Bronchial epithelial cell (primary cell): ENCODE results near the gene RALGPS1. TPM values are rescaled to one million over a fixed set of nuclear protein-coding genes. Genes with fewer than 3 reads are reported as not detected.

Source experiments
- DNase-seq: peaks from one replicate; pipeline ENCODE4 v3.0.0-alpha.2; 2010; ENCODE audit warnings: low read depth
- FAIRE-seq: peaks from 2 replicates; lab custom pipeline; 2011; peaks lifted over from hg19 to GRCh38; lab: Jason Lieb, UNC
- H3K27me3 ChIP-seq: 2 replicates; pipeline ENCODE4 v1.5.1; 2011; ENCODE audit warnings: low read length; ENCODE audit not compliant: control insufficient read depth, insufficient read depth
- H3K36me3 ChIP-seq: 2 replicates; pipeline ENCODE4 v1.5.1; 2011; ENCODE audit warnings: low read length; ENCODE audit not compliant: control insufficient read depth, insufficient read depth
- H3K4me3 ChIP-seq: 2 replicates; pipeline ENCODE4 v1.5.1; 2011; ENCODE audit warnings: mild to moderate bottlenecking, low read depth, low read length, control low read depth
- total RNA-seq: library from RNA; depleted of rRNA; stranded (reverse); fragments of >200 nt; gene quantifications from 2 replicates; pipeline ENCODE4 v1.2.1, GENCODE V29; 2014
- TF ChIP-seq, protein P1 (sequence below): IDR thresholded peaks from 2 replicates; pipeline ENCODE4 v1.5.1; 2011; ENCODE audit warnings: mild to moderate bottlenecking, moderate library complexity, low read length, control low read depth, inconsistent platforms; ENCODE audit not compliant: insufficient read depth, severe bottlenecking

Gene RALGPS1
- total RNA-seq, 1 donor from 2014 or later, result 3.2 TPM

DNA sequence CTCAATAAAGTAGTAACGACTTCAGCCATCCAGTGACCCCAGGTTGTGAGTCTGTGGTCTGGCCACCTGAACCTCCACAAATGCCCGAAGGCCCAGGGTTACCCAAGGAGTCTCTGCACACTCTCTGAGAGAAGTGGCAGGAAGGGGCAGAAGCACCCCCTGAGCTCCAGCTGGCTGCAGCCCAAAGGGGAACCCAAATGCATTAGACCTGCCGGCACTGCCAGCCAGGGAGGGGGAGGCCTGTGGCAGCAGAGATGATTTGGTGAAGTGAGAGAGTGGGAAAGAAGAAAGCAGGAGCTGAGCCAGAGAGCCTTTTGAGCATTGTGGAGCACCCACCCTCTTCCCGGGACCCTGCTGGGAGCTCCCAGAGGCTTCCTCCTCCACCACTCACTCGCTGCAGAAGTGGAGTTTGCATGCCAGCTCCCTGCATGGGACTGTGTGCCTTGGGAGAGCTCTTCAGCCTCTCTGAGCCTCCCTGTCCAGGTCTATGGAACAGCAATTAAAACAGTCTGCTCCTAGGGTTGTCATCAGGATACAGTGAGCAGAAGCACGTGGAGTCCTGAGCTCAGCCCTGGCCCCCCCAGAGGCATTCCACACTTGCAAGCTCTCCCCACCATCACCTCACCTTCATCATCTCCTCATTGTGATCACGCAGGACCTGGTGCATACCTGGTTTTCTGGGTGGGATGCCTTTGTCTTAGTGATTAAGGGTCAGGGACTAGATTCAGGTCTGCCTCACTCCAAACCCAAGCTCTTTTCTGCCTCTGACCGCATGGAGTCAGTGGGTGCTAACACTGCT is 221.7 kb downstream of the RALGPS1 start:
- FAIRE-seq (peak; percentile 40), DNase-seq (no peak)
- H3K4me3 ChIP-seq, result no peak overlapping the region
- TF ChIP-seq, protein P1, sequence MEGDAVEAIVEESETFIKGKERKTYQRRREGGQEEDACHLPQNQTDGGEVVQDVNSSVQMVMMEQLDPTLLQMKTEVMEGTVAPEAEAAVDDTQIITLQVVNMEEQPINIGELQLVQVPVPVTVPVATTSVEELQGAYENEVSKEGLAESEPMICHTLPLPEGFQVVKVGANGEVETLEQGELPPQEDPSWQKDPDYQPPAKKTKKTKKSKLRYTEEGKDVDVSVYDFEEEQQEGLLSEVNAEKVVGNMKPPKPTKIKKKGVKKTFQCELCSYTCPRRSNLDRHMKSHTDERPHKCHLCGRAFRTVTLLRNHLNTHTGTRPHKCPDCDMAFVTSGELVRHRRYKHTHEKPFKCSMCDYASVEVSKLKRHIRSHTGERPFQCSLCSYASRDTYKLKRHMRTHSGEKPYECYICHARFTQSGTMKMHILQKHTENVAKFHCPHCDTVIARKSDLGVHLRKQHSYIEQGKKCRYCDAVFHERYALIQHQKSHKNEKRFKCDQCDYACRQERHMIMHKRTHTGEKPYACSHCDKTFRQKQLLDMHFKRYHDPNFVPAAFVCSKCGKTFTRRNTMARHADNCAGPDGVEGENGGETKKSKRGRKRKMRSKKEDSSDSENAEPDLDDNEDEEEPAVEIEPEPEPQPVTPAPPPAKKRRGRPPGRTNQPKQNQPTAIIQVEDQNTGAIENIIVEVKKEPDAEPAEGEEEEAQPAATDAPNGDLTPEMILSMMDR, result no peak
- H3K27me3 ChIP-seq, result peaks cover 7% of the 10 kb centered on the region
- H3K36me3 ChIP-seq, result no peaks in the 10 kb centered on the region

DNA sequence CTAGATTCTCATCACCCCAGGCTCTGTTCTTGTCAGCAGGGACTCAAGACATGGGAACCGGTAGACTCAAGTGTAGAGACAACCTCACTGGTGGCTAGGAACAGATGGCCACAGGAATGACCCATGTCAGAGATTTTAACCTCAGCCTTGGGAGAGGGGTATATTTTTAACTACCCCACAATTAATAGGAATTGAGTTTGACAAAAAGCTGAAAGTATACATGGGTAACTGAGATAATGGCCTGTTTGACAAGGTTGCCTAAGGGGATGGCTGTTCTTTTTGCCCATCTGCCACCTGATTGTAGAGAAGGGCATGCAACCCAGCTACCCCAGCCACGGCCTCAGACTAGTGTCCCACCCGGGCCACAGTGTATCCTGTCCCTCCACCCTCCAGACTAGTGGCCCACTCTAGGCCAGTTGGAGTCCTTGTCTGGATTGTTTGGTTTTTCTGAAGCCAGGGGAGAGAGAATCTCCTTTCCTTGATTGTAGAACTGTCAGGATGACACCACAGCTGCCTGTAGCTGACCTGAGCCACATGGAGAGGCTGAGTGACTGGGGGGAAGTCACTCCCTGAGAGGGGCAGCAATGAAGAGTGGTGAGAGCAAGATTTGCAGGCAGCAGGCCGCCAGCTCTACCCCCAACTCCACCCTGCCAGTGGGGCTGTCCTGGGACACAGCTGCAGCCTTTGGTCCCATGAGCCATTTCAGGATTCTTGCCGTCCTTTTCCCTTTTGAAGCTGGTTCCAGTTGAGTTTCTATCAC is 222.5 kb downstream of the RALGPS1 start:
- Histone ChIP-seq H3K27me3 (peaks cover 8% of the 10 kb centered on the region), H3K4me3 (no peak overlapping the region), H3K36me3 (no peaks in the 10 kb centered on the region)
- FAIRE-seq, result peak; percentile 36
- DNase-seq, result no peak
- TF ChIP-seq, protein P1, result no peak

DNA sequence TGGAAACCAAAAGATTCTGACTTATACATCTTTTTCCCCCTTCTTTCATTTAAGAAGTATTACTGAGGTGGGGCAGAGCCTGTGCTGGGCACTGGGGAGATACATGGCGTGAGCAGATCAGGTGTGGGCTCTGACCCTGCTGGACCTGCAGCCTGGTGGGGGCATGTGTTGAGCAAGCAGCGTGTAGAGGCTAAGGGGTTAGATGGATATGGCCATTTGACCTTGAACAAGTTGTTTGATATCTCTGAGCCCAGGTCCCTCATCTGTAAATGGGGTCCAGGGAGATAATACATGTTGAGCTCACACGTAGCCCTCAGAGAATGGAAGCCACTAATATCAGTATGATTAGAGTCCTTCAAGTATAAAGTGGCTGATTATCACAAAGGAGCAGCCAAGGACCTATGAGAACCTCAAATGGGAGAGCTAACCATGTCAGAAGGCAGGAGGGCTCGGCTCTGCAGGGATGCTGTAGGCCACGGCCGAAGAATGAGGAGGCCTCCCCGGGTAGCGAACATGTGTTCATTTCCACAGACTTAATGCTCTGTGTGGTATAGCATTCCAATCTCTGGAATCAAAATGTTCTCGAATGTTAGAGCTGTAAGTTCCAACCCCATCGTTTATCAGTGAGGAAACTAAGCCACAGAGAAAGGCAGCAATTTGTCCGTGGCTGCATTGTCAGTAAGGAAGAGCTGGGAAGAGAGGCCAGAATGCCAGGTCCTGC is 223.2 kb downstream of the RALGPS1 start:
- H3K4me3 ChIP-seq, result no peak overlapping the region
- DNase-seq (no peak), FAIRE-seq (no peak)
- no peaks in the 10 kb centered on the region for H3K36me3 ChIP-seq
- peaks cover 11% of the 10 kb centered on the region for H3K27me3 ChIP-seq
- TF ChIP-seq, protein P1, result no peak

DNA sequence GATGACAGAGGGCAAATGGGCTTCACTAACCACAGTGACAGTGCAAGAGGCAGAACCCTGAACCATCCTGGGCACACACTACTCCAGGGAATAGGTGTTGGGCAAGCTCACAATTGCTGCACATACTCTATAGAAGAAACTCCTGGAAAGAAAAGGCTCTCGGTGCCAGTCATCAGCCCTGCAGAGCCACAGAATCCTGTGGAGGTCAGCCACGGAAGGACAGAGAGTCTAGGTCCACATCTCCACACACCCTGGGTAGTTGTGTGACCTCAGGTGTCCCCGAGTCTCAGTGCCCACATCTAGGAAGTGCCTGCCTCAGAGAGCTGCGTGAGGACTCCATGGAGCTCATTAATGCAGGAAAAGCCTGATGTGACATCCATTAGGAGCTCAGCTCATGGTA is 223.9 kb downstream of the RALGPS1 start:
- peaks cover 11% of the 10 kb centered on the region for H3K27me3 ChIP-seq
- TF ChIP-seq, protein P1, result no peak
- no peak overlapping the region for H3K4me3 ChIP-seq
- FAIRE-seq (no peak), DNase-seq (no peak)
- no peaks in the 10 kb centered on the region for H3K36me3 ChIP-seq

DNA sequence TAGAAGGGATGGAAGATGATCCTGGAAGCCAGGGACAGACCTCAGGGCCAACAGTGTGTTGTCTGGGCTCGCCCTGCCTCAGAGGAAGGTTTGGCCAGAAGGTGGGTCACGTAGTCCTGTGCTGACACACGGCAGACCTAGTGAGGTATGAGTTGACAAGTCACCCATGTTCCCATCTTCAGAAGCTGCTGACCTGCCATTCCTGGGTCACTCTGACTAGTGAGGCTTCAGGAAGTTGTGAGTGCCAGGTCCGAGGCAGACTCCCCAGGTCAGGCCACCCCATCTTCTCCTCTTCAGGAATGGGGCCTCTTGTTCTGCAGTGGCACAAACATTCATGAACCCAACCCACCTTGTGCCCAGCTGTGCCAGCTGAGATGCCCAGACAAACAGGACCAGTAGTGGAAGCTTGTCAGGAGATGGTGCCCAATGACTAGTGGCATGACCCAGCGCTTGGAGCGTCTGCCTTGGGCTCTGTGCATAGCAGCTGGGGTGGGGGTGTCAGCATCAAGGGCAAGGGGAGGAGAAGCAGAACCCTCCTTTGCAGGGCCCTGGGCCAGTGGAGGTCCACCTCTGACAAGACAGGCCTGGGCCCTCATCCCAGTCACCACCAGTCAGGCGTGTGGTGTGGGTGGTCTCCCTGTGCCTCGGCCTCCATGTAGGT is 224.6 kb downstream of the RALGPS1 start:
- Histone ChIP-seq H3K36me3 (no peaks in the 10 kb centered on the region), H3K4me3 (no peak overlapping the region), H3K27me3 (peaks cover 13% of the 10 kb centered on the region)
- DNase-seq, result no peak
- FAIRE-seq, result no peak
- TF ChIP-seq, protein P1, result no peak
